Stimulated activated CD8-positive, alpha-beta memory T cell treated with anti-CD3 and anti-CD28 coated beads, Interleukin-2, amount 100 ng/mL, for 1 hour (primary cell): ENCODE measurements around the gene RNLS.
"Not testable (repeated sequence)": the region's sequence is repeated elsewhere in the genome, so short reads cannot be mapped to it uniquely, and the experiment has no call there.

Experiments
- DNase-seq, 2 donors: peaks; one replicate each; pipeline ENCODE4 v3.0.0-alpha.2; 2020; ENCODE audit warnings: low read depth in 2 of 2

The RNLS gene

DNA sequence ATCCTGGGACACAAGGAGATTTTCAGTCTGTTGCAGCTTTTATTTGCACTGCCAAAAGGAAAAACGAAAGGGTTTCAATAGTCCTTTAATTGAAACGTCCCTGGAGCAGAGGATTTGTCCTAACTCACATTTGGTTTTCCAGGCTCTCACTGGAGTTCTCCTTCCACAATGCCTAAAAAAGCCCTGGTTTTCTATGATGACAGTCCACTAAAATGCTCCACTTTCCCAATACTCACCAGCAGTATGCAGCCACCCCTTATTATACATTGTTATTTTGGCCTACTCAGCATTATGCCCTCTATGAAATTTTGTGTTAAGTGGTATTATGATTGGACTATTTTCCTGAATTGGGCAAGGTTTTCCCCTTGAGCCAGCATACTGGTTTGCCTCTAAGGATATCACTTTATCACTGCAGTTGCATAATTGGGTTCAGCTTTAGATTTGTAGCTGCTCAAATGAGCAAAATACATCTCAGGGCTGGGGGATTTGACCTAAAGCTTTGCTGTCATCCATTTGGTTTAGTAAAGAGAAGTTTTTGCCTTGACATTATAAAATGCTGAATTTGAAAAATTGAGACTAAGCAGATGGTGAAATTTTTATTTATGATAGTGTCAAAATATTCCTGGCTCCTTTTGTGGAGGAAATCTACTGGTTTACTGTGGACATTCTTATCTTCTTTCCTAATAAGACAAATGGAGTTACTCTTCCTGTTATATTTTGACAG is 239.2 kb downstream of the RNLS start:
- DNase-seq = no peak

DNA sequence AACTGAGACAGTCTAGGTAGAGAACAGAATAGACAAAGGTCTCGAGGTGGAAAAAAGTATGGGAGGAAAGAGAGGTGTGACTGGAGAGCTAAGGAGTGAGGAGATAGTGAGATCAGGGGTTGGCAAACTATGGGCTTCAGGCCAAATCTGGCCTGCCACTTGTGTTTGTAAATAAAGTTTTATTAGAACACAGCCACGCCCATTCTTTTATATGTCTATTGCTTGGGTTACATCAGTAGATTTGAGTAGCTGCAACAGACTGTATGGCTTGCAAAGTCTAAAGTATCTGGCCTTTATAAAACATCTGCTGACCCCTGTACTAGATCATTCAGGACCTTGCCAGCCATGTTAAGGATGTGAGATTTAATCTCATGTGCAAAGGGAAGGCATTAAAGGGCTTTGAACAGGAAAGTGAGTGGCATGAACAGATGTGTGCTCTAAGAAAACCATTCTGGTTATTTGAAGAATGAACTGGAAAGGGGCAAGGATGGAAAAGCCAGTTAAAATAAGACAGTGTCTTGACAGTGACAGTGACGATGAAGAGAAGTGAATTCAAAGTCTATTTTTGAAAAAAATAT is 240.3 kb downstream of the RNLS start:
- DNase-seq = no peak

DNA sequence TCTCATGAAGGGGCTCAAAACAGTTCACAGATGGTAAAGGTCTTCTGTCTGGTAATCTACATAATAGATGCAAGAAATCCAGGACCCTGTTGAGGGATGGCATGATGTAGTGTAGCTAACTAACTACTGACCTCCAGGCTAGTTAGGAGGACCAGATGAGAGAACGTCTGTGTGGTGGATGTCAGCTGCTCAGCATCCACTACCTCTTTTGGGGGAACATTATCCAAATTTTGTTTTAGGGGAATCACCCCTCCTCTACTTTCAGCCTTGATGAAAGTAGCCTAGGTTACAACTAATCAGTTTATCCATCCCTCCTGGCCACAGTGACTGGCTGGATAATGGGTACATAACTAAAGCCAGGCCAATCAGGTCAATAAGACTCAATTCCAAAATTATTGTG is 246.0 kb downstream of the RNLS start:
- DNase-seq = no peak

DNA sequence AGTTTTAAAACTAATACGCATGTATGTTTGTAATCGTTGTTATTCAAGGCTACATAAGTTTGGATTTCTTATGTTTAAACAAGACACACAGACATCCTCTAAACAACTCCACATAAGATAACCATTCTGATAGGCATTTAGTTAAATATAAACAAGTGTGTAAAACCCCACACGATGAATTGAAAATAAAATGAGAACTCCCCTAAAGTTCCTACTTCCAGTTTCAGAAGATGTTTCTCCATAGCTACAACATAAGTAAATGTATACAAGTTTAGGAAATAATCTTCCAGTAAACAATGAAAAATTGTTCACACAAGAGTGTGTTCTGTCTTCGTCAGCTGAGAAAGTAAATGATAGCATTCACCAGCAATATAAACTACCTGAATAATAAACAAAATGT is 246.8 kb downstream of the RNLS start:
- DNase-seq = no peak

GRCh38 chr10:88333248-88333630 is 249.9 kb downstream of the RNLS start:
- DNase-seq = no peak

DNA sequence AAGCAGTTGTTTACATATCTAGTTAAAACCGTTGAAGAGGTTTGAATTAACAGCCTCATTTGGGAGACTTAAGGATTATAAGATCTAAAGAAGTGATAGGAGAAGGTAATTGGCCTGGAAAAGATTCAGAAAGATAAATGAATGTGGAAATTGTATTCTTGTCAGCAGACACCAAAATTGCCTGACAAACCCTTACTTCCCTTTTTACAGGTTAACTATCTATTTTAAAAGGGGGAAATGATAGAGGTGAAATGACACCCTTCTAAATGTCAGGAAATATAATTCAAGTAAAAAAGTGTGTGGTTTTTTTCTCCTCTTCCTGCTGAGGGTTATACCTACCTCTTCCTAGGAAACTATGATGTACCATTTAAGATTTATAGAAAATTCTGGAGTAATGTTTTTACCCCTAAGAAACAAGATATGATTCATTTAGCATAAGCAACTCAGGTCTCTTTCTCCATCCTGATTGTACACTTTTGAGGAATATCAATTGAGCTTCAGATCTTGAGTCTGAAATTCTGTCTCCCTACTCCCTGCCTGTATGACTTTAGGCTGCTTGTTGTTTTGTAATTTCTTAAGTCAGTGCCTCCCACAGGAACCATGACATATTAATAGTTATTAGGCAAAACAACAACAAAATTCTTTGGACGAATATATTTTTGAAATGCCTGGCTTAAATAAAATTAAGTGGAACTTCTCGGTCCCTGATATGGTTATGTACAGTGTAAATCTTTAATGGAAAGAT is 250.4 kb downstream of the RNLS start:
- DNase-seq = no peak

DNA sequence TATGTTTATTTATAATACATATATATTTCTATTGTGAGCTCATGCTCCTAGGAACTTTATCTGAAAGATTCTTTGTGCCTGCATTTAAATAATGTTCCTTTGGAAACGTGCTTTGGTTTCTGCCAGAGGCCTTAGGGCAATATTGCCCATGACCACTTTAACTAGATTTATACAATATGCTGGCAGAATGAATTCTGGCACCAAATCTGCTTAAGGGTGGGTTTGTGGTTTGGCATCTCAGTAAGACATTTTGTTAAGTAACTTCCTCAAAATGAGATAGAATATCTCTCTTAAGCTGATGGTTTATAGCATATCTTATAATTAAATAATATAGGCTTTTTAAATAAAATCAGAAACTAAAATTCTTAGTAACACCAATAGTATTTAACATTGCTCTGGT is 252.9 kb downstream of the RNLS start:
- DNase-seq = no peak

GRCh38 chr10:88322324-88323063 is 260.6 kb downstream of the RNLS start:
- DNase-seq = no peak

DNA sequence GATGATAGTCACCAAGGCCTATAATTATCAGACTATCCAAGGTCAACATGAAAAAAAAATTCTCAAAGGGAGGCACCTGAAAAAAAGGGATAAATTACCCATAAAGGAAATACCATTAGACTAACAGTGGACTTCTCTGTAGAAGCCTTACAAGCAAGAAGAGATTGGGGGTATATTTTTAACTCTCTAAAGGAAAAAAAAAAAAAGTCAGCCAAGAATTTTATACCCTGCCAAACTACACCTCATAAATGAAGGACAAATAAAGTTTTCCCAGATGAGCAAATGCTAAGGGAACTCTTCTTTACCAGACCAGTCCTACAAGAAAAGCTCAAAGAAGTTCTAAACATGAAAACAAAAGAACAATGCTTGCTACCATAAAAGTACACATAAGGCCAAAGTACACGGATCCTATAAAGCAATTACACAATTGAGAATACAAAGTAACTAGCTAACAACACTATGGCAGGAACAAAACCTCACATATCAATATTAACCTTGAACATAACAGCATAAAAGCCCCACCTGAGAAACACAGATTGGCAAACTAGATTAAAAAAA is 263.1 kb downstream of the RNLS start:
- DNase-seq = no peak

- no peak for DNase-seq
Observed at GRCh38 chr10:88318803-88319202, 264.3 kb downstream of the RNLS start.

DNA sequence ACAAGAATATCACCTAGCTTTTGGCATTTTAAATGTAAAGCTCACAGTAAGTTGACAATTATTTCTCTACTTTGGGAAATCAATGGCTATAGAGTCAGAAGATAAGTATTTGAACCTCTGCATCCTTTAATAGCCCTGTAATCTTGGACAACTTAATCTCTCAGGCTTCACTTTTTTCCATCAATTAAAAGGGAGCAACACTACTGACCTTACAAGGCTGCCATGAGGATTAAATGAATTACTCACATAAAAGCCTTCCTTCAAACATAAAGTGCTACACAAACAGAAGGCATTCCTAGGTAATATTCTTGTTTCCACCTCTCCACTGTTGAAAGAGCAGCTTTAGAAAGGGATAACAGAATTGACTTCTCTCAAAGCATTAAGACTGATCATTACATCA is 266.0 kb downstream of the RNLS start:
- DNase-seq = no peak

- no peak for DNase-seq
Observed at GRCh38 chr10:88316292-88316861, 266.7 kb downstream of the RNLS start.

DNA sequence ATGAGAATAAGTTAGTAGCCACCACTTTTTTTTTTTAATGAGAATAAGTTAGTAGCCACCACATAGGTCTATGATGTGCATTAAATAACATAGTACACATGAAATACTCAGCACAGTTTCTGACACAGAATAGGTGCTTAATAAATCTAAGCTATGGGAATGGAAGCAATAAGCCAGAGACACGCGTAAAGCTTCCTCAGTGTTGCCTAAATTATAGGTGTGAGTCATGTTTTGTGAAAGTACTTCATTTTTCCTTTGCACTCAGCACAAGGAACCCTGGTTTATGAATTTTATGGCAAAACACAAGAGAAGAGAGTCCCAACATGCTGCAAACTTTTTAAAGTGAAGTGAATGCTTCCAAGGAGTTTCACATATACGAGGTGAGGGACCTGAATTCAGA is 267.4 kb downstream of the RNLS start:
- DNase-seq = no peak

GRCh38 chr10:88314362-88314761 is 268.8 kb downstream of the RNLS start:
- no peak for DNase-seq

DNA sequence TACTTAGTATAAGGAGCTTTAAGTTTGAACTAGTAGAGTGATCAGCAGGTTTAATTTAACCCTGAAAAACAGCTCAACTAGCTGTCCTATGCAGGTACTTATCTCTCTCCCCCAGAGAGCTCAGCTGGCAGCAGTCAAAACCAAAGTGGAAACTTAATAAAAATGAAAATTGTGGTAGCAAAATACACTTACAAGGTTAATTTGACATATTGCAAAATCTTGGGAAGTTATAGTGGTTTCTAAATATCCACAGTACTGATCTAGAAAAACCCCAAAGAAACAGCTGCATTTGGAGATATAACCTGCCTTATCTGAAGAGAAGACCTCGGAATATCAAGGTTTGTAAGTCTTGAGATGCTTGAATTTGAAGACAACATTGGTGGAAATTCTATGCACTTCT is 269.2 kb downstream of the RNLS start:
- no peak for DNase-seq

- no peak for DNase-seq
Observed at GRCh38 chr10:88312855-88313254, 270.3 kb downstream of the RNLS start.

DNA sequence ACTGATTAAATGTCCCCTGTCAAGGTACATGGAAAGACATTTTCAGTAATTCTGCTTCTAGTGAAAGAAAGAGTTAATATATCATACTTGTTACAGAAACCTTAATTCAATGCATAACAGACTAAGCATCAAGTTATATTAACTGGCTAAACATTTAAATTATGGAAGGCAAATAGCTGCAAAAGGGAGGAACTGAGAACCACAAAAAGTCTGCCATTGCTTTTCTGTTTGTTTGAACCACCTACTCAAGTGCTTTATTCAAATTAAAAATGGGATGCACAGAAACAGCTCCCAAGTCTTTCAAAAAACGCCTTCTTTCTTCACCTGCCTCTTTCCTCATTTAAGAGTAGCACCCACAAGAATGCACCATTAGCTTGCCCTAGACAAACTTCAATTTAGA is 271.9 kb downstream of the RNLS start:
- DNase-seq = no peak

- no peak for DNase-seq
Observed at GRCh38 chr10:88309365-88309764, 273.8 kb downstream of the RNLS start.

DNA sequence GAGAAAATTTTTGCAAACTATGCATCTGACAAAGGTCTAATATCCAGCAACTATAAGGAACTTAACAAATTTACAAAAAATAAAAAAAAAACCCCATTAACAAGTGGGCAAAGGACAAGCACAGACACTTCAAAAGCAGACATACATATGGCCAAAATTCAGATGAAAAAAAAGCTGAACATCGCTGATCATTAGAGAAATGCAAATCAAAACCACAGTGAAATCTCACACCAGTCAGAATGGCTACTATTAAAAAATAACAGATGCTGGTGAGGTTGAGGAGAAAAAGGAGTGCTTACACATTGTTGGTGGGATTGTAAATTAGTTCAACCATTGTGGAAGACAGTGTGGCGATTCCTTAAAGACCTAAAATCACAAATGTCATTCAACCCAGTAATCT is 274.8 kb downstream of the RNLS start:
- not testable (repeated sequence) for DNase-seq

- no peak for DNase-seq
Observed at GRCh38 chr10:88299787-88300186, 283.3 kb downstream of the RNLS start.

DNA sequence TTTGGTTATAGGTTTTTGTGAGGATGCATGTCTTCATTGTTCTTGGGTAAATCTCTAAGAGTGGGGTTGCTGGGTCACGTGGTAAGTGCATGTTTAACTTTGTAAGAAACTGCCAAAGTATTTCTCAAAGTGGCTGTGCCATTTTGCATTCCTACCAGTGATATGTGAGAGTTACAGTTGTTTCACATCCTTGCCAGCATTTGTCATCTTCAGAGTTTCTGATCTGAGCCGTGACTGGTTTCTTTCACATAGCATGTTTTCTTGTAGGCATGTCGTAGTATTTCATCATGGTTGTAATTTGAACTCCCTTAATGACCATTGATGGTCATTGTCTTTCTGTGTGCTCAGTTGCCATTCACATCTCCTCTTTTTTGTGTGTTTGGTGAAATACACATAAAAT is 286.0 kb downstream of the RNLS start:
- DNase-seq = no peak
